SK-N-MC (cell line): ENCODE data around the gene DDC.
"Not testable (repeated sequence)": the region's sequence is repeated elsewhere in the genome, so short reads cannot be mapped to it uniquely, and the experiment has no call there.

ENCODE experiments used
- DNase-seq: peaks from one replicate; pipeline ENCODE4 v3.0.0-alpha.2; 2011; ENCODE audit warnings: low read depth, low spot score
- H3K27ac ChIP-seq: fragments of 200-600 bp; sonication (generic); 2 replicates; pipeline ENCODE4 v1.5.1; 2016; ENCODE audit warnings: mixed run types
- H3K36me3 ChIP-seq: fragments of 200-600 bp; sonication (generic); 2 replicates; pipeline ENCODE4 v1.6.1; 2017; ENCODE audit warnings: antibody characterized with exemption, low read length, mixed read lengths; ENCODE audit not compliant: insufficient read depth
- H3K4me3 ChIP-seq: fragments of 200-600 bp; sonication (generic); 2 replicates; pipeline ENCODE4 v1.5.1; 2016
- H3K9ac ChIP-seq: fragments of 200-600 bp; sonication (generic); 2 replicates; pipeline ENCODE4 v1.8.0; 2017; ENCODE audit warnings: mixed run types, mixed read lengths; ENCODE audit not compliant: insufficient read length
- H3K9me3 ChIP-seq: fragments of 200-600 bp; sonication (generic); 2 replicates; pipeline ENCODE4 v1.6.1; 2017; ENCODE audit warnings: low read depth, mild to moderate bottlenecking, antibody characterized with exemption, low read length, moderate library complexity, mixed read lengths
- EZH2 ChIP-seq: fragments of 200-600 bp; sonication (generic); IDR thresholded peaks from one replicate; pipeline ENCODE4 v1.6.1; 2017; ENCODE audit warnings: antibody characterized with exemption
- FOXP2 ChIP-seq: optimal IDR thresholded peaks from 2 replicates; pipeline ENCODE3; 2011; ENCODE audit warnings: mild to moderate bottlenecking, moderate library complexity; ENCODE audit not compliant: insufficient read depth; ENCODE audit errors: extremely low read length, control extremely low read depth
- POLR2AphosphoS5 ChIP-seq: IDR thresholded peaks from 2 replicates; pipeline ENCODE4 v1.6.1; 2012; ENCODE audit warnings: mild to moderate bottlenecking, low read depth, low read length, borderline replicate concordance

Gene DDC

GRCh38 chr7:50580057-50580456, 14.9 kb upstream of the DDC start:
- H3K27ac ChIP-seq: no peak overlapping the region
- no peaks in the 10 kb centered on the region for H3K9me3 ChIP-seq
- no peak overlapping the region for H3K9ac ChIP-seq
- DNase-seq: no peak
- H3K4me3 ChIP-seq: no peak overlapping the region
- H3K36me3 ChIP-seq: no peaks in the 10 kb centered on the region
- TF ChIP-seq EZH2: no peak
- TF ChIP-seq FOXP2: no peak
- TF ChIP-seq POLR2AphosphoS5: no peak

GRCh38 chr7:50578105-50578504, 12.9 kb upstream of the DDC start:
- H3K4me3 ChIP-seq, H3K9ac ChIP-seq, H3K27ac ChIP-seq, DNase-seq, H3K36me3 ChIP-seq, H3K9me3 ChIP-seq: not testable (repeated sequence)

GRCh38 chr7:50577569-50577968, 12.4 kb upstream of the DDC start:
- H3K9me3 ChIP-seq: no peaks in the 10 kb centered on the region
- no peaks in the 10 kb centered on the region for H3K36me3 ChIP-seq
- no peak for DNase-seq
- no peak overlapping the region for H3K9ac ChIP-seq
- H3K4me3 ChIP-seq: no peak overlapping the region
- TF ChIP-seq FOXP2 (no peak), POLR2AphosphoS5 (no peak), EZH2 (no peak)
- no peak overlapping the region for H3K27ac ChIP-seq

DNA sequence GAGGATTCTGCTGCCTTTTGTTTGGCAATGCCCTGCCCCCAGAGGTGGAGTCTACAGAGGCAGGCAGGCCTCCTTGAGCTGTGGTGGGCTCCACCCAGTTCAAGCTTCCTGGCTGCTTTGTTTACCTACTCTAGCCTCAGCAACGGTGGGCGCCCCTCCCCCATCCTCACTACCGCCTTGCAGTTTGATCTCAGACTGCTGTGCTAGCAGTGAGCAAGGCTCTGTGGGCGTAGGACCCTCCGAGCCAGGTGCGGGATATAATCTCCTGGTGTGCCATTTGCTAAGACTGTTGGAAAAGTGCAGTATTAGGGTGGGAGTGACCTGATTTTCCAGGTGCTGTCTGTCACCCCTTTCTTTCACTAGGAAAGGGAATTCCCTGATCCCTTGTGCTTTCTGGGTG, 11.2 kb upstream of the DDC start:
- H3K27ac ChIP-seq, H3K36me3 ChIP-seq, H3K4me3 ChIP-seq, DNase-seq, H3K9me3 ChIP-seq, H3K9ac ChIP-seq: not testable (repeated sequence)

DNA sequence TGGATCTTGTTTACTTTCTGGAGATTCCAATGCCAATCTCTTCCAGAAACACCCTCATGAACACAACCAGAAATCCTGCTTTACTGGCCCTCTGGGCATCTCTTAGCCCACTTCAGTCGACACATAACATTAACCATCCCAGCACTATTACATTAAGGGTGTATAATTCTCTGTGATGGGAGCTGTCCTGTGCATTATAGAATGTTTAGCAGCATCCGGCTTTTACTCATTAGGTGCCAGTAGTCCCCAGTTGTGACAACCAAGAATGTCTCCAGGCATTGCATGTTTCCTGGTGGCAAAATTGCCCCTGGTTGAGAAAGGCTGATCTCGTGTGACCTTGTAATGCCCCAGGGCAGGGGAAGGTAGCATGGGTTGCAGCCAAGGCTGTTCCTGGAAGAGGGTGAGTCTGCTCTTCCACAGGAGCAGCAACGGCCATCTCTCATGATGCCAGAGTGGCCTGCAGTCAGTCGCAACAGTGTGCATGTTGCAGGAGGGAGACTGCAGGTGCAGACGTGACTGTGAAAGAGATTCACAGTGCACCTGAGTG, 2.6 kb upstream of the DDC start:
- Histone ChIP-seq H3K9me3 (no peaks in the 10 kb centered on the region), H3K4me3 (no peak overlapping the region), H3K27ac (no peak overlapping the region), H3K36me3 (no peaks in the 10 kb centered on the region), H3K9ac (no peak overlapping the region)
- DNase-seq: no peak
- TF ChIP-seq POLR2AphosphoS5 (no peak), FOXP2 (no peak), EZH2 (no peak)

DNA sequence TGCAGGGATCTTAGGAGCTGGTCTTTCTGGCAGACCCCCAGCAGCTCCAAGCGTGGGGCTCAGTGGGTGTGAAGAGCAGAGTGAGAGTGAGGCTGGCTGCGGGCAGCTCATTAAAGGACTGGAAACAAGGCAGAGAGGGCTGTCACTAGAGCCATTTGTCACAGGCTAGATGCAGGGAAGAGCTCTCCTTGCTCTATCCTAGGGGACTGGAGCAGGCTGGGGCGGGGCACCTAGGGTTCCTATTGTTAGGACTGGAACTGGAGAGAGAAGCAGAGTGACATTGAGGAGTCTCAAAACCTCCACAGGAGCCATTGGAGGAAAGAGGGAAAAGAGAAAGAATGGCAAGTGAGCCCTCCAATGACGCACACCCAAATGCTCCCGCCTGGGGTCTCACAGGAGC, 772 bp upstream of the DDC start:
- Histone ChIP-seq H3K4me3 (no peak overlapping the region), H3K9ac (no peak overlapping the region), H3K27ac (no peak overlapping the region), H3K36me3 (no peaks in the 10 kb centered on the region), H3K9me3 (no peaks in the 10 kb centered on the region)
- TF ChIP-seq EZH2 (no peak), FOXP2 (no peak), POLR2AphosphoS5 (no peak)
- DNase-seq: no peak

DNA sequence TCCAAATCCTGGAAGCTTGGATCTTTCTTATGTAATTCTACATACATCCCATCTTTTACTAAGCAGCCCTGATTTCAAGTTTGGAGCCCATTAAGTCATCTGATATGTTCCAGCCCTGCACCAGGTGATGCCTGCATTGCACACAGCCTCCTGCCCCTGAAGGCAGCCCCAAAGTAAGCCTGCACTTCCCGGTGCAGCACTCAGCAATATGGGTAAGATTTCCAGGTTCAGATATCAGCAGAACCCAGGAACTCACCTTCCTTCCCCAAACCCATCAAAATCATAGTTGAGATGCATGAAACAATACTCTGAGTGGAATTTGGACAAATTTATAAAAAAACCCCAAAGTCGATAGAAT, 333 bp upstream of the DDC start:
- DNase-seq: no peak
- no peak for TF ChIP-seq FOXP2
- no peak for TF ChIP-seq POLR2AphosphoS5
- no peak for TF ChIP-seq EZH2
- Histone ChIP-seq H3K9ac (no peak overlapping the region), H3K36me3 (no peaks in the 10 kb centered on the region), H3K9me3 (no peaks in the 10 kb centered on the region), H3K27ac (no peak overlapping the region), H3K4me3 (no peak overlapping the region)

DNA sequence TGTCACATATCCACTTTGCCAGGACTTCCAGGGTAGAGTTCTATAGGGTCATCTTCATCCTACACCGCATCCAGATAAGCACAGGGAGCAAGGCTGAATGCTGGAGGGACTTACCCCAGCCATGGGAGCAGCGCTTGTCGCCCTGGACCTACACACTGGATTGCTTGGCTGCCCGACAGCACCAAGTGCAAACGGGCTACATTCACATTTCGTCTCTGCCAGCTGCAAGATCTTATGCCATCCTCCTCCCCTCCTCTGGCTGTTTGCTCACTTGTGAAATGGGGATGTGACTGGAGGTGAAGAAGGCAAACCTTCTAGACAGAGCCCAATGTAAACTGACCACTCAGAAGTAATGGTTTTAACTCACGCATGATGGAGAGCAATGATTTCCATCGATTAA, 1.0 kb downstream of the DDC start:
- H3K9ac ChIP-seq: no peak overlapping the region
- H3K36me3 ChIP-seq: no peaks in the 10 kb centered on the region
- no peaks in the 10 kb centered on the region for H3K9me3 ChIP-seq
- TF ChIP-seq EZH2 (no peak), POLR2AphosphoS5 (no peak), FOXP2 (no peak)
- DNase-seq: no peak
- no peak overlapping the region for H3K27ac ChIP-seq
- no peak overlapping the region for H3K4me3 ChIP-seq

DNA sequence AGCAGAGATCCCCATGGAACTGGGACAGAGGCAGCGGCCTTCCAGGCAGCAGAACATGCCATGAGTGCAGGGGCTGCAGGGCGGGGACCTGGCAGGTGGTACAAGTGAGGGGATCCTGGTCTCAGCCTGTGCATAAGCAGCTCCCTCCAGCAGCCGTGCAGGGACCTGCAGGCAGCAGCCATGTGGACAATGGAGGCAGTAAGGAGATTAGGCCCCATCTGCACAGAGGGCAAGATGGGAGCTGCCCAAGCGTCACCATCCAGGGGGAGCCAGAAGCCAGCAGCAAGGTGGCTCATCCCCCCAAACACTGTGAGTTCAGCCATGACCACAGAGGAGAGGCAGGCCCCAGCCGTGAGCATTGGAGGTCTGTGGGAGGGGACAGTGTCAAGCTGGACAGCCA, 3.1 kb downstream of the DDC start:
- Histone ChIP-seq H3K9ac (no peak overlapping the region), H3K36me3 (no peaks in the 10 kb centered on the region), H3K9me3 (no peaks in the 10 kb centered on the region), H3K27ac (no peak overlapping the region), H3K4me3 (no peak overlapping the region)
- no peak for DNase-seq
- TF ChIP-seq POLR2AphosphoS5 (no peak), FOXP2 (no peak), EZH2 (no peak)
